NB4 (cell line): Measurements from ENCODE around the gene PCDHB13.
"Not testable (repeated sequence)": the region's sequence is repeated elsewhere in the genome, so short reads cannot be mapped to it uniquely, and the experiment has no call there.

ENCODE experiments used
- CTCF ChIP-seq: IDR thresholded peaks from one replicate; pipeline ENCODE4 v1.5.1; 2012; ENCODE audit warnings: low read depth, low read length
- POLR2A ChIP-seq: IDR thresholded peaks from 2 replicates; pipeline ENCODE4 v1.6.1; 2011; ENCODE audit warnings: mild to moderate bottlenecking; ENCODE audit not compliant: insufficient read length; ENCODE audit errors: extremely low read depth
- TF ChIP-seq, protein P1 (sequence below): IDR thresholded peaks from 2 replicates; pipeline ENCODE4 v1.6.1; 2011; ENCODE audit warnings: low read depth, low read length

DNA sequence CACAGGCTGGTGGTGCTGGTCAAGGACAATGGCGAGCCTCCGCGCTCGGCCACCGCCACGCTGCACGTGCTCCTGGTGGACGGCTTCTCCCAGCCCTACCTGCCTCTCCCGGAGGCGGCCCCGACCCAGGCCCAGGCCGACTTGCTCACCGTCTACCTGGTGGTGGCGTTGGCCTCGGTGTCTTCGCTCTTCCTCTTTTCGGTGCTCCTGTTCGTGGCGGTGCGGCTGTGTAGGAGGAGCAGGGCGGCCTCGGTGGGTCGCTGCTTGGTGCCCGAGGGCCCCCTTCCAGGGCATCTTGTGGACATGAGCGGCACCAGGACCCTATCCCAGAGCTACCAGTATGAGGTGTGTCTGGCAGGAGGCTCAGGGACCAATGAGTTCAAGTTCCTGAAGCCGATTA is 2.3 kb downstream of the PCDHB13 start:
- TF ChIP-seq, protein P1, sequence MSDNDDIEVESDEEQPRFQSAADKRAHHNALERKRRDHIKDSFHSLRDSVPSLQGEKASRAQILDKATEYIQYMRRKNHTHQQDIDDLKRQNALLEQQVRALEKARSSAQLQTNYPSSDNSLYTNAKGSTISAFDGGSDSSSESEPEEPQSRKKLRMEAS, result not testable (repeated sequence)
- not testable (repeated sequence) for TF ChIP-seq POLR2A, CTCF
